ENCODE measurements around the gene AJM1.

AJM1 gene

DNA sequence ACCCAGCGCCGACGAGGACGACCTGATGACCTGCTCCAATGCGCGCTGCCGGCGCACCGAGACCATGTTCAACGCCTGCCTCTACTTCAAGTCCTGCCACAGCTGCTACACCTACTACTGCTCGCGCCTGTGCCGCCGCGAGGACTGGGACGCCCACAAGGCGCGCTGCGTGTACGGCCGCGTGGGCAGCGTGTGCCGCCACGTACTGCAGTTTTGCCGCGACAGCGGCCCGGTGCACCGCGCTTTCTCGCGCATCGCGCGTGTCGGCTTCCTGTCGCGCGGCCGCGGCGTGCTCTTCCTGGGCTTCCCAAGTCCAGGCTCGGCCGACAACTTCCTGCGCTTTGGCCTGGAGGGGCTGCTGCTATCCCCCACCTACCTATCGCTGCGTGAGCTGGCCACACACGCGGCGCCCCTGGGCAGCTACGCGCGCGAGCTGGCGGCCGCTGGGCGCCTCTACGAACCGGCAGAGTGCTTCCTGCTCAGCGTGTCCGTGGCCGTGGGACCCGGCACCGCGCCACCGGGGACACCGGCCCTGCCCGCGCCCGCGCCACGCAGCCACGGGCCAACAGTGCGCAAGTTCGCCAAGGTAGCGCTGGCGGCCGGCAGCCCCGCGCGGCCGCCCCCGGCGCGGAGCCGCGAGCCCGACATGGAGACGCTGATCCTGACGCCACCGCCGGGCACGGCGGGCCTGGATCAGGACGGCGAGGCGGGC is 4.3 kb downstream of the AJM1 start:
- no peak for DNase-seq

DNA sequence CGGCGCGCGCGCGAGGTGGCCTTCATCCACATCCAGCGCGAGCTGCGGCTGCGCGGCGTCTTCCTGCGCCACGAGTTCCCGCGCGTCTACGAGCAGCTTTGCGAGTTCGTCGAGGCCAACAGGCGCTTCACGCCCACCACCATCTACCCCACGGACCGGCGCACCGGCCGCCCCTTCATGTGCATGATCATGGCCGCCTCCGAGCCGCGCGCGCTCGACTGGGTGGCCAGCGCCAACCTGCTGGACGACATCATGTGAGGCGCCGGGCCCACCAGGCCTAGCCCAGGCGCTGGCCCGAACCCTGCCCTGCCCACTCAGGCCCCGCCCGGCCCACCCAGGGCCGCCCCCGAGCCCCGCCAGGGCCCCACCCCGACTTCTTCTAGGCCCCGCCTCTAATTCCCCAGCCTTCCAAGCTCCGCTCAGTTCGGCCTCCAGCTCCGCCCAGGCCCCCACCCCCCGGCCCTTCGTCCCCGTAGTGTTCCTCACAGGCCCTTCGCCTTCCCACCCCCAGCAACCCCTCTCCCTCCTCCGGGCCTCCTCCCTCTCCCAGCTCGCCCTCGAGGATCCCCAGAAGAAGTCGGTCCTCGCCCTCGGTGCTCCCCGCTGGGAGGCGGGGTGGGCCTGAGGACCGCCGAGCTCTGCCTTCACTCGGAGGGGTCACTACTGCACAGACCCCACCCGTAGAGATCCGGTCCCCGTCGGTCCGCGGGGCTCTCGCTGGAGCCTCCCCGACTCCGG is 5.0 kb downstream of the AJM1 start:
- no peak for DNase-seq

DNA sequence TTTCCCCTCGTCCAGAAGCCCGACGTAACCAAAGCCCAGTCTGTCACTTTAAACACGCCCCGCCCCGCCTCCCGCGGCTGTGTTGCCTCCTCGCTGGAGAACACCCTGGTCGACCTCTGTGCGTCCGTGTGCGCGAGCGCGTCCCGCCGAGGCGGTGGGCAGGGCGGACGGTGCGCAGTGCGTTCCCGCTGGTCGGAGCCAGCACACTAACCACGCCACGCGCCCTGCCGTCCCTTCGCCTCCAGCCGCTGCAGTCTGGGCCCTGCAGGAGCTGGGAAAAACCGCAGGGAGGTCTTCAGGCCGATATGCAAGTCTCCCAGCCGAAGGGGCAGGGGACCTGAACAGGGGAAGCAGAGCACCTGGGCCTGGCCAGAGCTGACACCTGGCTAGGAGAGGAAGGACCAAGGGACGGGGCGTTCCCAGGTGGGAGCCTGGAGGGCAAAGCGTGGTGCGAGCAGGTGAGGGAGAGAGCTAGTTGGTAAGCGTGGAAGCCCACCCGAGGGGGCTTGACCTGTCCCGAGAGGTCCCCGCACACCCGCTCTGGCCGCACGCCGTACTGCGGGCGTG is 5.6 kb downstream of the AJM1 start:
- DNase-seq, result no peak

DNA sequence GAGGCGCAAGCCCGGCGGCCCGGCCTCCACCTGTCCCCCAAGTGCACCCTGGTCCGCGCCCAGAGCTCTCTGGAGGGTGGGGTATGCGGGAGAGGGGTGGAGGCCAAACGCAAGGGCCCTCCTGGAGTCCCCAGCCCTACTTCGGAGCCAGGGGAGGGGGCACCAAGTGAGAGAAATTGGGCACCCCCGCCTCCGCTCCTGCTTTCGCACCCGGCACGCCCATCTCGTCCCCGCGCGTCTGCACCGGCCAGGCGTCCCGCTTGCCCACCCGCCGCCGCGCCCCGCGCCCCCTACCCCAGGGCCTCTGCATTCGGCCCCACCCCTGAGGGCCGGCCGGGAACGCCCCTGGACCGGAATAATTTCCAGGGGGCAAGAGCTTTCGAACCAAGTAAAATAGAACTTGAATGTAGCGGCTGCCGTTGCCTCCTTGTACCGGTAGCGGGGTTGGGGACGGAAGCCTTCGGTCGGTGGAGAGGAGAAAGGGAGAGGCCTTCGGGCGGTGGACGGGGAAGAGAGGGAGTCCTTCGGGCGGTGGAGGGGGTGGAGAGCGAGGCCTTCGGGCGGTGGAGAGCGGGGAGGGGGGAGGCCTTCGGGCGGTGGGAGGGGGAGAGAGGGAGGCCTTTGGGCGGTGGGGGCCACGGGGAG is 6.2 kb downstream of the AJM1 start:
- DNase-seq, result no peak

DNA sequence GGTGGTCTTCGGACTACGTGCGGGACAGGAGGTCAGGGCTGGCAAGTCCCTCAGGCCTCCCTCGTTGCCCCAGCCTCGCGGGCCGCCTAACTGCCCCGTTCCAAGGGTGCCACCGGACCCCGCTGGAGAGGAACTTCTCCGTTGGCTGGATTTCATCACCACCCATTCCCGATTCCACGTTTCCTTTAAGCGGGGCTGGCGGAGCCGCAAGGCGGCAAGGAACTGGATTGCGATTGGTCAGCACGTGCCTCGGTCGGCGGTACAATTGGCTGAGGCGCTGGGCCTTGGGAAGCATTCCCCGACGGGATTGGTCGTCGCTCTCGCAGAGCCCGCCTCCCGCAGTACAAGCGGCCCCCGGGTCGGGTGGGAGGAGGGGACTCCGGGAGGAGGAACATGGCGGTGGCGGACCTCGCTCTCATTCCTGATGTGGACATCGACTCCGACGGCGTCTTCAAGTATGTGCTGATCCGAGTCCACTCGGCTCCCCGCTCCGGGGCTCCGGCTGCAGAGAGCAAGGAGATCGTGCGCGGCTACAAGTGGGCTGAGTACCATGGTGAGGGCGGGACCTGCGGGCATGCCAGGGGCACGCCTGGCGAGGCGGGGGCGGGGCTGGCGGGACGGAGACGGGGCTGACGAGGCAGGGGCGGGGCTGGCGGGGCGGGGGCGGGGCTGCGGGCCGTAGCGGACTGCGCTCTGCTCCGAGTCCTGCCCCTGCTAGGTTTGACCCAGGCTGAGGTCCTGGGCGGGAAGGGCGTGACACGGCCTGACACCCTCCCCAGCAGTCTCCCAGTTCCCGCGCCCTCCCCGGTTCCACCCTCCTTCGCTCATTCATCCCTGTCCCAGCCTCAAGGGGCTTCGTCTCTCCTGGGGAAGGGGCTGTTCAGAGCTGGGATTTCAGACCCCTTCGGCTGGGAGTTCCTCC is 7.0 kb downstream of the AJM1 start, which contains the start of gene PHPT1:
Gene PHPT1 (plus strand): TSS at position 372 of the 922 bp plus-strand sequence. CDS start 22 bp downstream, at position 394.
- DNase-seq, result peak; percentile 97

DNA sequence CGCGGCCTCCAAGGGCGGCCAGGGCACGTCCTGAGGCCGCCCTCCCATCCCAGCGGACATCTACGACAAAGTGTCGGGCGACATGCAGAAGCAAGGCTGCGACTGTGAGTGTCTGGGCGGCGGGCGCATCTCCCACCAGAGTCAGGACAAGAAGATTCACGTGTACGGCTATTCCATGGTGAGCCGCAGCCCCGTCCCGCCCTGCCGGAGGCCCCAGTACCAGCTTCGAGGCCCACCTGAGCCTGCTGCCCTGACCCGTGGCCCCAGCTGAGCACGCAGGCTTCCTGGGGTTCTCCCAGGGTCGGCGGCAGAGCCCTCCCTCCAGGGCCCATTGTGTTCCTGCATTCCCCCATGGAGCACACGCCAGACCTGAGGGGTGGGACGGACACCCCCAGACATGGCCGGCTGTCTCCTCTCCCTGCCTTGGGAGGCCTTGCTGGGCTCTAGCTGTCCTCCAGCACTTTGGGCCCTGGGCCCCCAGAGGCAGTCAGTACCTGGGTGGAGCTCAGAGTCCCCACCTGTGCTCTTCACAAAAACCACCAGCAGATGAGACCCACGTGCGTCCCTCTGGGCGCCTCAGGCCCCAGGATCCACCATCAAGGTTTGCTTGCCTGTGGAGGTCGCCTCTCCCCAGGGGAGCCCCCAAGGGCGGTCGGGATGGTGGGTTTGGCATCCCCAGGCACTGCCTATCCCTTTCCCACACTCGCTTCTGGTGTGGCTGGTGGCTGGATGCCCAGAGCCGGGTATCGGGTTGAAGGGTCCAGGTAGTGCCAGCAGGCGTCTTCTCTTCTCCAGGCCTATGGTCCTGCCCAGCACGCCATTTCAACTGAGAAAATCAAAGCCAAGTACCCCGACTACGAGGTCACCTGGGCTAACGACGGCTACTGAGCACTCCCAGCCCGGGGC is 7.9 kb downstream of the AJM1 start:
- no peak for DNase-seq

DNA sequence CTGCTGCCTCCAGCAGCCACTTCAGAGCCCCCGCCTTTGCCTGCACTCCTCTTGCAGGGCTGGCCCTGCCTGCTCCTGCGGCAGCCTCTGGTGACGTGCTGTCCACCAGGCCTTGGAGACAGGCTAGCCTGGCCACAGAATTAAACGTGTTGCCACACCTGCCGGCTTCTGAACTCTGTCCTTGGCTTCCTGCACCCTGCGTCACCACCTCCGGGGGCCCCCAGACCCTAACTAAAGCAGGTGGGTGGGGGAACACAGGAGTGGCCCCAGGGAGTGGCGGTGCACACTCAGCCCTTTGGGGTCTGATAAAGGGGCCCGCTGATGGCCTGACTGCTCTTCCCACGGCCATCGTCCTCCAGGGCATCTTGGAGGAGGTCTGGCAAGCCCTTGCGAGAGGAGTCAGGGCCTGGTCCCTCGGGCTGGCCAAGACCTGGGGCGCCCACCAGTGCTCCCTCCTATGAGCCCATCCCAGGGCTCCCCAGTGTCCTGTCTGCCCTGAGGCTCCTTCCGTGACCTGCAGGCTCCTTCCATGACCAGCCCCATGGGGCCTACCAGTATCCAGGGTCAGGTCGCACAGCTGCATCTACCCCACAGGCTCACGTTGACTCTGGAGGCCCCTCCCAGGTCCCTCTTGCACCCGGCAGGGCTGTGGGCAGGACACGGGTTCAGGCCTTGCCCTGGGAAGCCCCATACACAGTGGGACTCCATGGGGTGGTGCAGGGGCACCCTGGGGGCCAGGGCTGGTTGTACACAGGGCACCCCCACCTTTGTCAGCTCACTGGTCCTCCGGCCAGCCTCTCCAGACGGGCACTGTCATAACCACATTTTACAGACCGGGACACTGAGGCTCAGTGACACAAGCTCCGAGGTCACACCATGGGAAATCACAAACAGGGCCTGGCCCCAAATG is 8.8 kb downstream of the AJM1 start:
- DNase-seq, result no peak

DNA sequence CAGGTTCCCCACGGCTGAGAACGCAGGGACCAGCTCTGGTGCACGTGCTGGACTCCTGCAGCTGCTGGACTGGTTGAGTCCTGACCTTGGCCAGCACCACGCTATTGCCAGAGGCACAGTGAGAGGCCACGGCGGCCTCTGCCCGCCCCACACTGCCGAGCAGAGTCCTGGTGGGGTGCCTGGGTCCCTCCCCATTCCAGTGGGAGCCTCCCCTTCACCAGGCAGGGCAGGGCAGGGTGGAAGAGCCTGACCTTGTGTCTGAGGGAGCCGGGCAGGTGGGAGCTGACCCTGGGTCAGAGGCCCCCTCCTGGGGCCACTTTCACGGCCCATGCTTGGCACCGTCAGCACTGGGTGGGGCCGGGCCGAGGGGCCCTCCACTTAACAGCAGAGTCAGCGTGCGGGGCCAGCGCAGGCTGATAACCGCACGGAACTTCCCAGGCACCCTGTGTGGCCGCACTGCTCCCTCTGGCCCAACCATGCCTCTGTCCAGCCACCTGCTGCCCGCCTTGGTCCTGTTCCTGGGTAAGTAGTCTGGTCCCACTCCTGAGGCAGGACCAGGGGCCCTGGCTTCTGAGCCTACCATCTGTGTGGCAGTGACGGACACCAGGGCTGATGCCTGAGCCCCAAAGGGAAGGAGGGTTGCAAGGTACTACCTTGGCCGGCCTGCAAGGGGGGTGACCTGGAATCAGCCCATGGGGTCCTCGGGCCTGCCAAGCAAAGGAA is 9.8 kb downstream of the AJM1 start, which contains the start of gene MAMDC4:
Gene MAMDC4 (plus strand): TSS at position 406 of the 723 bp plus-strand sequence. CDS start 71 bp downstream, at position 477.
- no peak for DNase-seq

DNA sequence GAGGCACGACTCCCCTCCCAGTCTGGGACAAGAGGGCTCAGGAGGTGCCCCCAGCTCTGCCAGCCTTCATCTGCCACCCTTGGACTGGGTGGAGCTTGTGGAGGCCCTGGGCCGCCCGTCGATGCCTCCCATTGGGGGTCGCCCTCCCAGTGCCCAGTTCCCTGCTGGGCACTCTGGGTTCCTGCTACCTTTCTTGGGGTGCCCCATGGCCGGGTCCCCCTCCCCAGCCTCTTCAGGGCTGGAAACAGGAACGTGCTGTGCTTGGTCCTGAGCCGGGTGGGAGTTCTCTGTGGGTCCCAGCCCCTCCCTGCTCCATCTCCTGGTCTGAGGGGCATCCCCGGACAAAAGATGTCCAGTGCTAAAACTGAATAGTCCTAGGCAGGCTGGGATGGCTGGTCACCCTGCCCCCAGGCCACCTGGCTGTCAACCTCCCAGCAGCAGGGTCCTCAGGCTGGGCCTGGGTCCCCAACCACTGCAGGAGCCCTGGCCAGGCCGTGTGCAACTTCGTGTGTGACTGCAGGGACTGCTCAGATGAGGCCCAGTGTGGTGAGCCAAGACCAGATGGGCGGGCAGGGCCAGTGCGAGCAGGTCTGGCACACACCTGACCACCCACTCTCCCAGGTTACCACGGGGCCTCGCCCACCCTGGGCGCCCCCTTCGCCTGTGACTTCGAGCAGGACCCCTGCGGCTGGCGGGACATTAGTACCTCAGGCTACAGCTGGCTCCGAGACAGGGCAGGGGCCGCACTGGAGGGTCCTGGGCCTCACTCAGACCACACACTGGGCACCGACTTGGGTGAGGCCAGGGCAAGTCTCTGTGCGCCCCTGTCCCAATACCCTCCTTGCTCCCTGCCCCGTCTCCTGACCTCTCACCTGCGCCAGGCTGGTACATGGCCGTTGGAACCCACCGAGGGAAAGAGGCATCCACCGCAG is 10.7 kb downstream of the AJM1 start:
- DNase-seq, result no peak

DNA sequence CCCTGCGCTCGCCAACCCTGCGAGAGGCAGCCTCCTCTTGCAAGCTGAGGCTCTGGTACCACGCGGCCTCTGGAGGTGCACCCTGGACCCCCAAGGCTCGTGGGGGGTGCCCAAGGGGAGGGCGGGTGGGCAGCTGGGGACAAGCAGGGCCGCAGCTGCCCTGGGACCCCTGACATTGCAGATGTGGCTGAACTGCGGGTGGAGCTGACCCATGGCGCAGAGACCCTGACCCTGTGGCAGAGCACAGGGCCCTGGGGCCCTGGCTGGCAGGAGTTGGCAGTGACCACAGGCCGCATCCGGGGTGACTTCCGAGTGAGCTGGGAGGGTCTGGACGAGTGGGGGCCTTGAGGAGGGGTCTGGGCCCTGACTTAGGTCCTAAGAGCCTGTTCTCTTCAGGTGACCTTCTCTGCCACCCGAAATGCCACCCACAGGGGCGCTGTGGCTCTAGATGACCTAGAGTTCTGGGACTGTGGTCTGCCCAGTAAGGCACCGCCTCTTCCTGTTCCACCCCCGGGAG is 11.4 kb downstream of the AJM1 start:
- no peak for DNase-seq

DNA sequence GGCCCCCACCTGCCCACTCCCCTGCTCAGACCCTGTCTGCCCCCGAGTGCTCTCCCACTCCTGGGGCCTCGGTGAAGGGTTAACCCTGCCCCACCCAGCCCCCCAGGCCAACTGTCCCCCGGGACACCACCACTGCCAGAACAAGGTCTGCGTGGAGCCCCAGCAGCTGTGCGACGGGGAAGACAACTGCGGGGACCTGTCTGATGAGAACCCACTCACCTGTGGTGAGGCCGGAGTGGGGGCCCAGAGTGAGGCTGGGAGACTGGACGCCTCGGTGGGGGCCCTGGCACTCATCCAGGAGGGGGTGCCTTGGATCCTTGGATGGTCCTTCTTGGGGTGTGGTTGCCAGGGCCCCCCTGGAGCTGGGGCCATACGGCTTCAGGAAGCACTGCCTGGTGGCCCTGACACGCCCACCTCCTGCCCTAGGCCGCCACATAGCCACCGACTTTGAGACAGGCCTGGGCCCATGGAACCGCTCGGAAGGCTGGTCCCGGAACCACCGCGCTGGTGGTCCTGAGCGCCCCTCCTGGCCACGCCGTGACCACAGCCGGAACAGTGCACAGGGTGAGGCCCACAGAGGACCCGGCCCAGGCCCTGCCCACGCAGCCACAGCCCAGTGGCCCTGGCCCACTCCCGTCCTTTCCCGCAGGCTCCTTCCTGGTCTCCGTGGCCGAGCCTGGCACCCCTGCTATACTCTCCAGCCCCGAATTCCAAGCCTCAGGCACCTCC is 12.0 kb downstream of the AJM1 start:
- no peak for DNase-seq

DNA sequence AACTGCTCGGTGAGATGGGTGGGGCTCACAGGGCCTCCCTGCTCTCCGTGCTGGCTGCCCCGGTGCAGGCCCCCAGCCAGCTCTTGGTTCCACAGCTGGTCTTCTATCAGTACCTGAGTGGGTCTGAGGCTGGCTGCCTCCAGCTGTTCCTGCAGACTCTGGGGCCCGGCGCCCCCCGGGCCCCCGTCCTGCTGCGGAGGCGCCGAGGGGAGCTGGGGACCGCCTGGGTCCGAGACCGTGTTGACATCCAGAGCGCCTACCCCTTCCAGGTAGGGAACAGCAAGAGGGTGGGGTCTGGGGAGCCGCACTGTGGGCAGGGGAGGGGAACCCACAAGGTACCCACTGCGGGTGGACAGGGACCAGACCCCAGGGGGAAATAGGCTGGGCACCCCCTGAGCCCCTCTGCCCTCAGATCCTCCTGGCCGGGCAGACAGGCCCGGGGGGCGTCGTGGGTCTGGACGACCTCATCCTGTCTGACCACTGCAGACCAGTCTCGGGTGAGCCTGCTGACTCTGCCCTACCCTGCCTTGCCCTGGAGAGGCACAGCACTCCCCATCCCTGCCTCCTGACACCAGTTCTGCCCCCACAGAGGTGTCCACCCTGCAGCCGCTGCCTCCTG is 12.7 kb downstream of the AJM1 start:
- no peak for DNase-seq

DNA sequence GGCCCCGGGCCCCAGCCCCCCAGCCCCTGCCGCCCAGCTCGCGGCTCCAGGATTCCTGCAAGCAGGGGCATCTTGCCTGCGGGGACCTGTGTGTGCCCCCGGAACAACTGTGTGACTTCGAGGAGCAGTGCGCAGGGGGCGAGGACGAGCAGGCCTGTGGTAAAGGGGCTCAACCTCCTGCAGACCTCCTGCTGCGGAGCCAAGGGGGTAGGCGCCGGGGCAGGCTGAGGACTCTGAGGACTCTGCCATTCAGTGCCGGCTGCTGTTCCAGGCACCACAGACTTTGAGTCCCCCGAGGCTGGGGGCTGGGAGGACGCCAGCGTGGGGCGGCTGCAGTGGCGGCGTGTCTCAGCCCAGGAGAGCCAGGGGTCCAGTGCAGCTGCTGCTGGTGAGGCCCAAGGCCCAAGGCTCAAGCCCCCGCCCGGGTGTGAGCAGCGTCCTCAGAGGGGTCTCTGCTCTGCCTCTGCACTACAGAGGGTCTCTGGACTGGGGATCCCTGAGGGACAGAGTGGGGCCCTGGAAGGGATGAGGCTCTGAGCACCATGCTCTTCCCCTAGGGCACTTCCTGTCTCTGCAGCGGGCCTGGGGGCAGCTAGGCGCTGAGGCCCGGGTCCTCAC is 13.3 kb downstream of the AJM1 start:
- DNase-seq, result no peak

DNA sequence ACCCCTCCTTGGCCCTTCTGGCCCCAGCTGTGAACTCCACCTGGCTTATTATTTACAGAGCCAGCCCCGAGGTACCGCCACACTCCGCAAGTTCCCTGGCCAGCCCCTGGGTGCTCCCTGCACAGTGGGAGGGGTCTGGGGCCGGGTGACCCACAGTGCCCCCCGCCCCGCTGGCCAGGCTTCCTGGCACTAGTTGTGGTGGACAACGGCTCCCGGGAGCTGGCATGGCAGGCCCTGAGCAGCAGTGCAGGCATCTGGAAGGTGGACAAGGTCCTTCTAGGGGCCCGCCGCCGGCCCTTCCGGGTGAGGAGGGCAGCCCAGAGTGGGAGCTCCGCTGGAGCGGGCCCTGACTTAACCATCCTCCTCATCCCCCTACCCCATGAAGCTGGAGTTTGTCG is 13.8 kb downstream of the AJM1 start:
- DNase-seq, result no peak

DNA sequence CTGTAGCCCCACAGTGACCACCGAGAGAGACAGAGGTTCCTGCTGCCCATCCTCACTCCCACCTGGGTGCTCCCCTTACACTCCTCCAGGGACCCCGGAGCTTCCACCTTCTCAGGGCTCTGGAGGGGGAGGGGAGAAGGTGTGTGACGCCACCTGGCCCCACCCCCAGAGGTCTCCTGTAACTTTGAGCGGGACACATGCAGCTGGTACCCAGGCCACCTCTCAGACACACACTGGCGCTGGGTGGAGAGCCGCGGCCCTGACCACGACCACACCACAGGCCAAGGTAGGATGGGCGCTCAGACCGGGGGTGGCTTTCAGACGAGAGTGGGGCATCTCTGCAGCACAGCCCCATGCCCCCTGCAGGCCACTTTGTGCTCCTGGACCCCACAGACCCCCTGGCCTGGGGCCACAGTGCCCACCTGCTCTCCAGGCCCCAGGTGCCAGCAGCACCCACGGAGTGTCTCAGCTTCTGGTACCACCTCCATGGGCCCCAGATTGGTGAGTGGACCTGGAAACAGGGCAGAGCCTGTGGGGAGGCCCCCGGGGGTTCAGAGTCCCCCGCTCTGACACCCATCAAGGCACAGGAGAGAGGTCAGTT is 14.4 kb downstream of the AJM1 start:
- DNase-seq, result no peak

DNA sequence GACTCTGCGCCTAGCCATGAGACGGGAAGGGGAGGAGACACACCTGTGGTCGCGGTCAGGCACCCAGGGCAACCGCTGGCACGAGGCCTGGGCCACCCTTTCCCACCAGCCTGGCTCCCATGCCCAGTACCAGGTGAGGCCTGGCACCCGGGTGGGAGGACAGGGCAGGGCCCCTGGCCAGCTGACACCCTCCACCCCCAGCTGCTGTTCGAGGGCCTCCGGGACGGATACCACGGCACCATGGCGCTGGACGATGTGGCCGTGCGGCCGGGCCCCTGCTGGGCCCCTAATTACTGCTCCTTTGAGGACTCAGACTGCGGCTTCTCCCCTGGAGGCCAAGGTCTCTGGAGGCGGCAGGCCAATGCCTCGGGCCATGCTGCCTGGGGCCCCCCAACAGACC is 14.9 kb downstream of the AJM1 start:
- DNase-seq, result no peak

All from NCI-H524 treated with DMSO at 0.1 percent for 48 hours (cell line).